GM12801 (cell line): ENCODE data around the gene PSEN1.

Experiments used
- CTCF ChIP-seq: IDR thresholded peaks from one replicate; pipeline ENCODE4 v1.5.1; 2011; ENCODE audit warnings: control low read depth; ENCODE audit not compliant: insufficient read length; ENCODE audit errors: extremely low read depth

The PSEN1 gene

GRCh38 chr14:73232984-73233383 lies 96.7 kb downstream of the PSEN1 start:
- no peak for TF ChIP-seq CTCF

- TF ChIP-seq CTCF = no peak
These were observed 97.3 kb downstream of the PSEN1 start for GRCh38 chr14:73233564-73233963.

- TF ChIP-seq CTCF = no peak
These were observed 97.7 kb downstream of the PSEN1 start for GRCh38 chr14:73234029-73234428.

GRCh38 chr14:73234586-73235394 lies 98.5 kb downstream of the PSEN1 start:
- TF ChIP-seq CTCF = no peak

- TF ChIP-seq CTCF = no peak
These were observed 99.3 kb downstream of the PSEN1 start for GRCh38 chr14:73235531-73236155.

GRCh38 chr14:73236157-73236556 lies 99.8 kb downstream of the PSEN1 start:
- TF ChIP-seq CTCF = no peak

- no peak for TF ChIP-seq CTCF
These were observed 100.5 kb downstream of the PSEN1 start for GRCh38 chr14:73236752-73237218.
